Measurements from ENCODE around the gene MYO1E. TPM values are rescaled to one million over a fixed set of nuclear protein-coding genes. Genes with fewer than 3 reads are reported as not detected.

The MYO1E gene
- total and polyA plus RNA-seq, 4 donors = 28.7 to 46.1 (median 38.7) TPM

- no peak overlapping the region for H3K27ac ChIP-seq (ENCODE audit: low read depth, low read length)
- H3K9me3 ChIP-seq (ENCODE audit: control insufficient read depth, insufficient read depth, low read length) = no peaks in the 10 kb centered on the region
- H3K4me1 ChIP-seq (ENCODE audit: control insufficient read depth, insufficient read depth, low read length) = peaks cover 4% of the 10 kb centered on the region
- H3K4me3 ChIP-seq (ENCODE audit: low read depth, low read length) = no peak overlapping the region
- H3K36me3 ChIP-seq (ENCODE audit: control insufficient read depth, insufficient read depth, low read length) = no peaks in the 10 kb centered on the region
- H3K27me3 ChIP-seq (ENCODE audit: control insufficient read depth, insufficient read depth, low read length) = no peaks in the 10 kb centered on the region
- 88% methylated on average over 3 of the region's 5 CpGs for WGBS (ENCODE audit: insufficient coverage)
- DNase-seq (ENCODE audit: low read depth in 4 of 6, low spot score in 6 of 6) = no peak
These were observed 113.3 kb downstream of the MYO1E start for GRCh38 chr15:59259137-59259943.

GRCh38 chr15:59258317-59258716 is 114.4 kb downstream of the MYO1E start:
- Histone ChIP-seq H3K4me3 (ENCODE audit: low read depth, low read length) (no peak overlapping the region), H3K4me1 (ENCODE audit: control insufficient read depth, insufficient read depth, low read length) (peaks cover 4% of the 10 kb centered on the region), H3K36me3 (ENCODE audit: control insufficient read depth, insufficient read depth, low read length) (no peaks in the 10 kb centered on the region), H3K9me3 (ENCODE audit: control insufficient read depth, insufficient read depth, low read length) (no peaks in the 10 kb centered on the region), H3K27me3 (ENCODE audit: control insufficient read depth, insufficient read depth, low read length) (no peaks in the 10 kb centered on the region), H3K27ac (ENCODE audit: low read depth, low read length) (no peak overlapping the region)
- WGBS (ENCODE audit: insufficient coverage) = 100% methylated on average over 1 of the region's 4 CpGs
- DNase-seq (ENCODE audit: low read depth in 4 of 6, low spot score in 6 of 6) = no peak

DNA sequence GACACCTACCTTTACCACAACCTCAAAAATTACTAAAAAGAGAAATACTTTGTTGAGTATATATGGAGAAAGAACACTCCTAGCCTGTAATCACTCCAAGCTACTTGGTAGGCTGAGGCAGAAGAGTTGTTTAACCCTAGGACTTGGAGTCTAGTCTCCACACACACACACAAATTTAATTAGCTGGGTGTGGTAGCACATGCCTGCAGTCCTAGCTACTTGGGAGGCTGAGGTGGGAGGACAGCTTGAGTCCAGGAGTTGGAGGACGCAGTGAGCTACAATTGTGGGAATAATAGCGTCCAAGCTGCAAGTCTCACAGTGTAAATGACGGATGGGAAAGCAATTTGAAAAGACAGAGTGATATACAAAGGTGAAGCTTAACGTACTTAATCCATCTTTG is 115.5 kb downstream of the MYO1E start:
- no peak overlapping the region for H3K4me3 ChIP-seq (ENCODE audit: low read depth, low read length)
- H3K27ac ChIP-seq (ENCODE audit: low read depth, low read length) = no peak overlapping the region
- no peak for DNase-seq (ENCODE audit: low read depth in 4 of 6, low spot score in 6 of 6)
- H3K27me3 ChIP-seq (ENCODE audit: control insufficient read depth, insufficient read depth, low read length) = no peaks in the 10 kb centered on the region
- H3K9me3 ChIP-seq (ENCODE audit: control insufficient read depth, insufficient read depth, low read length) = no peaks in the 10 kb centered on the region
- WGBS (ENCODE audit: insufficient coverage) = 93% methylated on average over 3 of the region's 4 CpGs
- no peaks in the 10 kb centered on the region for H3K36me3 ChIP-seq (ENCODE audit: control insufficient read depth, insufficient read depth, low read length)
- H3K4me1 ChIP-seq (ENCODE audit: control insufficient read depth, insufficient read depth, low read length) = peaks cover 4% of the 10 kb centered on the region

- 77% methylated on average over 5 of the region's 8 CpGs for WGBS (ENCODE audit: insufficient coverage)
- no peak for DNase-seq (ENCODE audit: low read depth in 4 of 6, low spot score in 6 of 6)
- Histone ChIP-seq H3K27ac (ENCODE audit: low read depth, low read length) (no peak overlapping the region), H3K4me3 (ENCODE audit: low read depth, low read length) (no peak overlapping the region), H3K9me3 (ENCODE audit: control insufficient read depth, insufficient read depth, low read length) (no peaks in the 10 kb centered on the region), H3K36me3 (ENCODE audit: control insufficient read depth, insufficient read depth, low read length) (no peaks in the 10 kb centered on the region), H3K27me3 (ENCODE audit: control insufficient read depth, insufficient read depth, low read length) (no peaks in the 10 kb centered on the region), H3K4me1 (ENCODE audit: control insufficient read depth, insufficient read depth, low read length) (peaks cover 4% of the 10 kb centered on the region)
These were observed 116.2 kb downstream of the MYO1E start for GRCh38 chr15:59256482-59256881.

- DNase-seq (ENCODE audit: low read depth in 4 of 6, low spot score in 6 of 6) = no peak
- Histone ChIP-seq H3K4me1 (ENCODE audit: control insufficient read depth, insufficient read depth, low read length) (peaks cover 2% of the 10 kb centered on the region), H3K27ac (ENCODE audit: low read depth, low read length) (no peak overlapping the region), H3K27me3 (ENCODE audit: control insufficient read depth, insufficient read depth, low read length) (no peaks in the 10 kb centered on the region), H3K9me3 (ENCODE audit: control insufficient read depth, insufficient read depth, low read length) (no peaks in the 10 kb centered on the region), H3K4me3 (ENCODE audit: low read depth, low read length) (no peak overlapping the region), H3K36me3 (ENCODE audit: control insufficient read depth, insufficient read depth, low read length) (no peaks in the 10 kb centered on the region)
- WGBS (ENCODE audit: insufficient coverage) = no CpG with 5 or more reads among the region's 7 CpGs
These were observed 116.9 kb downstream of the MYO1E start for GRCh38 chr15:59255680-59256336.

DNA sequence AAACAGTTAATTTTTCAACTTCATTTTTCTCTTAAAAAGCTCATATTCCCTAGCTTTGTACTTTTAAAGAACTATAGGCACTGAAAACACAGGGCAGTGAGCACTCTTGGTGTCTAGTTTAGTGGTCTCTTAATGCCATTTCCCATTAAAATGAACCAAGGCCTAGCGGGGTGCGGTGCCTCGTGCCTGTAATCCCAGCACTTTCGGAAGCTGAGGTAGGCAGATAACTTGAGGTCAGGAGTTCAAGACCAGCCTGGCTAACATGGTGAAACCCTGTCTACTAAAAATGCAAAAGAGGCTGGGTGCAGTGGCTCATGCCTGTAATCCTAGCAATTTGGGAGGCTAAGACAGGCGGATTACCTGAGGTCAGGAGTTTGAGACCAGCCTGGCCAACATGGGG is 120.5 kb downstream of the MYO1E start:
- Histone ChIP-seq H3K4me3 (ENCODE audit: low read depth, low read length) (no peak overlapping the region), H3K9me3 (ENCODE audit: control insufficient read depth, insufficient read depth, low read length) (no peaks in the 10 kb centered on the region), H3K4me1 (ENCODE audit: control insufficient read depth, insufficient read depth, low read length) (no peaks in the 10 kb centered on the region), H3K27me3 (ENCODE audit: control insufficient read depth, insufficient read depth, low read length) (no peaks in the 10 kb centered on the region), H3K36me3 (ENCODE audit: control insufficient read depth, insufficient read depth, low read length) (no peaks in the 10 kb centered on the region), H3K27ac (ENCODE audit: low read depth, low read length) (no peak overlapping the region)
- WGBS (ENCODE audit: insufficient coverage) = 100% methylated on average over 5 of the region's 5 CpGs
- DNase-seq (ENCODE audit: low read depth in 4 of 6, low spot score in 6 of 6) = no peak

DNA sequence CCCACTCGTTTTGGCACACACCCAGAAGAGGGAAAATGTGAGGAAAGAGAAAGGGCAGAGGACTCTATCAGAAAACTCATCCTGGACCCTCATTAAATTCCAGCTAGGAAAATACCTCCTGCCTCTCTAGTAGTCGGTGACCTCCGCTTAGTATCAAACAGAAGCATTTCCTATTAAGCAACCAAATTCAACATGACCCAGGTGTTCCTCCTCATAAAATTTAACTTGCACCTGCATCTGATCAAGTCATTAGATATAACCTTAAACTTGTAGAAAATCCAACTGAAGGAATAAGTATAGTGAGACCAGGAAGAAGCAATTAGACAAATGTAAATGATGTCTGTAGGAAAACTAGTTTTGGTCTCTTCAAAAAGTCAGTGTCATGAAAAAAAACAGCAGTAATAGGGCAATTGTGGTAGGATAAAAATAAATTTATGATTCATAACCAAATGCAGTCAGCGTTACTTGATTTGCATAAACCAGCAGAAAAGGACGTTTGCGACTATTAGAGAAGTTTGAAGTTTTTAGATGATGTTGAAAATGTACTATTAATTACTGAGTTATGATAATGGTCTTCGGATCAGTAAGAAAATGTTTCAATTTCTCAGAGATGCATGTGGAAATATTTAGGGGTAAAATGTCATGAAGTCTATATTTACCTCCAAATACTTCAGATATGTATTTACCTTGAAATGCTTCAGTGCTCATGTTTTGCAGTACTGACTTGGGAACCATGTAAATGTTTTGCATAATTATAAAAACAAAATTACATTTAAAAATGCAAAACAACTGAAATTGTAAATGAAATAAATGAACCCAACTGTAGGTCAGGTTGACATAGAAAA is 121.4 kb downstream of the MYO1E start:
- Histone ChIP-seq H3K36me3 (ENCODE audit: control insufficient read depth, insufficient read depth, low read length) (no peaks in the 10 kb centered on the region), H3K27ac (ENCODE audit: low read depth, low read length) (no peak overlapping the region), H3K27me3 (ENCODE audit: control insufficient read depth, insufficient read depth, low read length) (no peaks in the 10 kb centered on the region), H3K9me3 (ENCODE audit: control insufficient read depth, insufficient read depth, low read length) (no peaks in the 10 kb centered on the region), H3K4me3 (ENCODE audit: low read depth, low read length) (no peak overlapping the region), H3K4me1 (ENCODE audit: control insufficient read depth, insufficient read depth, low read length) (no peaks in the 10 kb centered on the region)
- 100% methylated on average over 2 of the region's 7 CpGs for WGBS (ENCODE audit: insufficient coverage)
- no peak for DNase-seq (ENCODE audit: low read depth in 4 of 6, low spot score in 6 of 6)

DNA sequence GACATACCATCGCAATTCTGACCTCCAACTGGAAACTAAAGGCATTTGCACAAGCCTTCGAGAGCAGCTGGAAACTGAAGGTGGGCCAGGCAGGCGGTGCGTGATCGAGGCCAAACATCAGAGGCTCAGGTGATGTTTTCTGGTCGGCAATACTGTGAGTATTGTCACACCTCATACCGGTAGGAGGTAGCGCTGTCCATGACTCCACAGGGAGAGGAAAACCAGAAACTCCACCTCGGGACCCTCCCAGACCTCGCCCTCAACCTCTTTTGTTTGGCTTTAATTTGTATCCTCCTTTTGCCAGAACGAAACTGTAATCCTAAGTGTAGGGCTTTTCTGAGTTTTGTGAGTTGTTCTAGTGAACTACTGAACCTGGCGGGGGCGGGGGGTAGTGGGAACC is 122.4 kb downstream of the MYO1E start:
- Histone ChIP-seq H3K9me3 (ENCODE audit: control insufficient read depth, insufficient read depth, low read length) (no peaks in the 10 kb centered on the region), H3K4me1 (ENCODE audit: control insufficient read depth, insufficient read depth, low read length) (no peaks in the 10 kb centered on the region), H3K27me3 (ENCODE audit: control insufficient read depth, insufficient read depth, low read length) (no peaks in the 10 kb centered on the region), H3K27ac (ENCODE audit: low read depth, low read length) (no peak overlapping the region), H3K4me3 (ENCODE audit: low read depth, low read length) (no peak overlapping the region), H3K36me3 (ENCODE audit: control insufficient read depth, insufficient read depth, low read length) (no peaks in the 10 kb centered on the region)
- 89% methylated on average over 10 of the region's 13 CpGs for WGBS (ENCODE audit: insufficient coverage)
- DNase-seq (ENCODE audit: low read depth in 4 of 6, low spot score in 6 of 6) = no peak

GRCh38 chr15:59249816-59250215 is 122.9 kb downstream of the MYO1E start:
- Histone ChIP-seq H3K9me3 (ENCODE audit: control insufficient read depth, insufficient read depth, low read length) (no peaks in the 10 kb centered on the region), H3K4me1 (ENCODE audit: control insufficient read depth, insufficient read depth, low read length) (no peaks in the 10 kb centered on the region), H3K36me3 (ENCODE audit: control insufficient read depth, insufficient read depth, low read length) (no peaks in the 10 kb centered on the region), H3K4me3 (ENCODE audit: low read depth, low read length) (no peak overlapping the region), H3K27ac (ENCODE audit: low read depth, low read length) (no peak overlapping the region), H3K27me3 (ENCODE audit: control insufficient read depth, insufficient read depth, low read length) (no peaks in the 10 kb centered on the region)
- WGBS (ENCODE audit: insufficient coverage) = 75% methylated on average over 5 of the region's 5 CpGs
- DNase-seq (ENCODE audit: low read depth in 4 of 6, low spot score in 6 of 6) = no peak
